HG03135 (cell line): ENCODE measurements around the gene ONECUT1.

Experiments
- ATAC-seq: cut with Tn5 transposase; IDR thresholded peaks from one replicate; pipeline ENCODE4 v1.9.1; 2021; ENCODE audit warnings: mild to moderate bottlenecking, moderate library complexity; ENCODE audit not compliant: unreplicated experiment

Gene ONECUT1

DNA sequence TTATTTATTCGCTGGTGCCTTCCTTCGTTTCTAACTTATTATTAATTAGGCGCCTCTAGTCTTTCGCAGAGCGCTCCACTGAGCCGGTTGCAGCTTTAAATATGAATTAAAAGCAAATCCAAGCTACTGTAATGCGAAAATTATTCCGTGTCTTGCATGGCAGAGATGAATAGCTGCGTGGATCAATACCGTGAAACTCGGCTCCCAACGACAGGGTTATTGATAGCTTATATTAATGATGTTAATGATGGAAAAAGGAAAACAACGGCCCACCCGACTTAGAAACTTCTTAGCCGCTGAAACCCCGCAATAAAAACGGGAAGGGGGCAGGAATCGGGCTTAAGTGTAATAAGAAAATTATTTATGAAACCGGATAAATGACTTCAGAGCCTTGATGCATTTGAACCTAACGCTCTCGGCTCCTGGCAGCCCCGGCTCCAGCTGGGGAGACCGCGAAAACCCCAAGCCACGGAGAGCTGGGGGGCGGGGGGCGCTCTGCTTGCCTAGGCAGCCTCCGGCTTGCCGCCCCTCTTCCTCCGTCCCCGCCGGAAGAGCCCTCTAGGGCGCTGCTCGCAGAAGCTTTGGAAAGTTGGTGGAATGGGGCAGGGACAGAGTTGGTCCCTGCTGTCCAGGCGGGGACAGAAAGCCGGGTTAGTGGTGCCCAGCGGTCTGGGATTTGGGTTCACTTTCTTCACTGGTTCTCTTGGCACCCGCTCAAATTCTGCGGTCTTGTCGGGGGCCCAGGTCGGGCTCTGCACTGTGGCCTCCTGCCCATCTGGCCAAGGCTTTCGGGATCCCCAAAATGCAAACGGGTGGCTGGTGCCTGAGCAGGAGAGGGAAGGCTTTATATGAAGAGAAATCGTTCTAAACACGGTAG lies 7.7 kb upstream of the ONECUT1 start:
- no peak for ATAC-seq

DNA sequence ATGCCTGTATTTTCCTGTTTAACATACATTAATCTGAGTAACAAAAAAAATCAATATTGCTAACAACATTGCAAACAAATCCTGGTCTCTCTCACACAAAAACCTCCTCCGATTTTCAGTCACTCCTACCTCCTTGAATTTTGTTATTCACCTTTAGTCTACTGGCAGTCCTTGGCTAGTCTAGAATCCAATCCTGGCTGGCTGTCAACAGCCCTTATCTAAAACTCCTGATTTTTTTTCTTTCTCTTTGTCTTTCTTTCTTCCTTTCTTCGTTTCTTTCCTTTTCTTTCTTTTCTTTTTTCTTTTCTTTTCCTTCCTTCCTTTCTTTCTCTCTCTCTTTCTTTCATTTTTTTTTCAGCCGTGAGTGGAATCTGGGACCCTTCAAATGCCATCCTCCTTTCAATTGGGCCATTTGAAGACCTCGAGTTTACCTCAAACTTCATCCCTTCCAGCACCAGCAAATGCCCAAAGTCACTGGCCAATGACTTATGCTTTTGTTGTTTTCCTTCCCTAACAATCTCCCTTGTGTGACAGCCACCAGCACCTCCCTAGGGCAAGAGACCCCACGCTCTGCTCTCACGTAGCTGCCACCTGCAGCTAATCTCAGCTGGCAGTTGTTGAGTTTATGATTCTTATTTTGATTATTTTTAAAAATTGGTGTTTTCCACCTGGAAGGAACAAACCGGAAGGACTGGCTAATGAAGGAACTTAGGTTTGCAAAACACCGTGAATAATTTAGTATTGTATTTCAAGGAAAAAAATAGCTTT lies 6.8 kb upstream of the ONECUT1 start:
- ATAC-seq, result no peak

DNA sequence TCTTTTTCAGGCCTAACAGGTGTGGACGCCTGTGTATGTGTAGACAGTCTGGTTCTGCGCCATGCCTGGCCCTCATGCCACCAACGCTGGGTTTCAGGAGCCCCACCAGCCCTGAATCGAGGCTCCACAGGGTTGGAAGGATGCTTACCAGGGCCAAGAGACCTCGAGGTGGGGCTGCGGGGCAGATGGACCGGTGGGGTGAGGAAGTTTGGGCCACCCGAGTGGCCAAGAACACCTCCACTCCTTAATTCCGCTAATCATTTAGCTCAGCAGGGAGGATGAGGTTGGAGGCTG lies 6.0 kb upstream of the ONECUT1 start:
- no peak for ATAC-seq

DNA sequence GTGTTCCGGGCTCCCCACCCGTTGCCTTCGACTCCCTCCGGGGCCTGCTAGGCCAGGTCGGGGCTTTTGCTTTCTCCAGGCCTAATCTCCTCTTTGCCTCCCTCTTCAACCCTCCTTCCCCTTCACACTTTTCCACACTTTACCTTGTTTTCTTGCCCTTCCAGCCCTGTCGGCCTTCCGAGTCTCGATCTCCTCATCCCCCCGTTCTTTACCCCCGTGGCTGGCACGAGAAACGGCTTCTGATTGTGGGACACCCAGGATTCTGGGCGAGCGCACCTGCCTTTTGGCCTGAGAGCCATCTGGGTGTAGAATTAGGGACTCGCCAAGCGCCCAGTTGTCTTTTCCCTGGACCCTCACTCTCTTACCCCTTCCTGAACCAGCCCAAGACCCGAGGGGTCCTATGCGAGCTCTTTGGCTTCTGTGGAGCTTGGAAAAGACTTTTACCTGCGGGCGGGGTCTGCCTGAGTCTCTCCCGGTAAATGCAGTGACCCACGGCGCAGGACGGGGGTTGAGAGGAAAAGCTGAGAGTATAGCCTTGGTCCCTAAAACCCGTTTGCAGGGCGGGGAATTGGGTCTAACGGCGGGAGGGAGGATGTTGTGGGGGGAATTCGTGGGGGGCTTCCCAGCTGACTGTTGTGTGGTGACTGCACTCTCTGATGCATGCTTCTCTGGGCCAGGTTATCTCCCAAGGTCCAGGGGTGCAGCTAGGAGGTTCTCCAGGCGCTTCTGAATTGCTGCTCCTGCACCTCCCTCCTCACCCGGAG lies 5.5 kb upstream of the ONECUT1 start:
- no peak for ATAC-seq

DNA sequence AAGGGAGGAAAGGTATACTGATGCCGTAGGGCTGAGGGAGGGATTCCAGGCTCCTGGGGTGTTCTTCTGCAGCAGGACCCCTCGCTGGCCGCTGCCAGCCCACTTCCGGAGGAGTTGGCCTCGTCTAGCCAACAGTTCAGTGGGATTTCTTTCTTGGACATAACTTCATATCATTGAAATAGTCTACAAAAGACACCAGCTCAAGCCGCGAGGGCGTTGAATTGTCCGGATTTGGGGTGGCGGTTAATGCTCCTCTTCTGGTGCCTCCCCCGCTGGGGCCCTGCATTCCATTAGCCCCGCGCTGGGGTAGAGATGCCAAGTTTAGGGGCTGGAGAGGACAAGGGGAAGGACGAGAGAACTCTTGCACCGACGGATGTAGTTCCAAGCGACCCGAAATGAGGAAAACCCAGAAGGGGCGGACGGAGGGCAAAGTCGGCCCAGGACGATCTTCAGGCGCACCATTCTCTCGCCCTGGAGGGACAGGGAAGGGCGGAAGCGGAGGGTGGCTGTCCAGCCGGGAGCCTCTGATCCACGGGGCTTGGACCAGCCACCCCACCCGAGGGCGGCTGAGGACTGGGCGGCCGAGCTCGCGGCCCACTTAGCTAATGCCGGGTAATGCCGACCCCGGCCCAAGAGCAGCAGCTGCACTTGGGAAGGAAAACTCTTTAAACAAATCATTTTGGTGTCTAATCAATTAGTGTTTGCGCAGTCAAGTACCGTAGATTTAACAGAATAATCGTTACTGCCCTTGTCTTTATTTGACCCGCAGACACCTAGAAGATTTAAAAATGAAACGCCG lies 4.7 kb upstream of the ONECUT1 start:
- no peak for ATAC-seq

DNA sequence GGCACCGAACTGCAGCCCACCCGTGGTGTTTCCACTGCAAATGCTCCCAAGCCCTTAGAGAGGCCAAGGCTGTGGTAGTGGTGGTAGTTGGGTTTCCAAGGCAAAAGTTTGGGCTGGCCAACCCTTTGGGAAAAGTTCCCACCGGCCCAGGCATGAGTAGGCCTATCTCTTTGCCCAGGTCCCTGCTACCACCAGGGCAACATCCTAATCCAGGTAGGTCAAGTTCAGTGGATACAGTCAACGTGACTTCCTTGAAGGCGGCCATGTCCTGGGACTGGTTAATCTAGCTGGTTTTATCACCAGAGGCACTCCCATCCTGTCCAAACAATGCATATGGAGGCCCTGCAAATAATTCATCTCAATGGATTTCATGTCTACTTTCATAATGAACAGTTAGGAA lies 1.6 kb upstream of the ONECUT1 start:
- ATAC-seq, result no peak

DNA sequence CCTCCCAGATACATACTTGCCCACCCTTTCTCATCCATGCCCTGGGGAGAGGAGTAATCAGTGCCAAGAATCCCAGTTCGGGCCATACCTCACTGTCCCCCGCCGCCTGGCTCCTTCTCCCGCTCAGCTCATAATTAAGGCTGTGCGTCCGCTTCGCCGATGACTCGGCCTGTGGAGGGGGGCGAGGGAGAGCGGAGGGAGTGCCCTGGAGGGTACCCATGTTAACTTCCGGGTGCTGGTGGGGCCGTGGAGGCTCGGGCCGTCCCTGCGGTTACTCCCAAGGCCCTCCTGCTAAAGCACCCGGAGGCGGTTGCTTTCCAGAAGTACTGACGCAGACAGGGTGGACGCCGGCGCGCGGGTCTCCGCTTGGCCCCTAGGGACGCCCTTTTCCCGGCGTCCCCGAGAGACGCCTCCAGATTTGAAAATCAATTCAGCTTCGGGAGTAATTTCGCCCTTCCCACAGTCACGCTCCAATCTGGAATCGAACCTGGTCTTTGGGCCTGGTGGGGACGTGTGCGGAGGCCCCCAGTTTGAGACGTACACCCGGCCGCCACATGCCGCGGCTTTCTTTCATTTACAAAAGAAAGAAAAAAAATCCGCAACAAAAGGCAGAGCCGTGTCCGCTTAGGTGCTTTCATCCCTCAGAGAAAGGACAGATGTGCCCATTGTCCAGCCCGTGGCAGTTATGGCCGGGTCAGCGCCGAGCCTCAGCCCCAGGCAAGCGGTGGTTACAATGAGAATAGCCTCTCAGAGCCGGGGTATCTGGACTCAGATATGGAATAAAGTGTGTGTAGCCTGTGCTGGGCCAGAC lies 1.0 kb upstream of the ONECUT1 start:
- no peak for ATAC-seq

DNA sequence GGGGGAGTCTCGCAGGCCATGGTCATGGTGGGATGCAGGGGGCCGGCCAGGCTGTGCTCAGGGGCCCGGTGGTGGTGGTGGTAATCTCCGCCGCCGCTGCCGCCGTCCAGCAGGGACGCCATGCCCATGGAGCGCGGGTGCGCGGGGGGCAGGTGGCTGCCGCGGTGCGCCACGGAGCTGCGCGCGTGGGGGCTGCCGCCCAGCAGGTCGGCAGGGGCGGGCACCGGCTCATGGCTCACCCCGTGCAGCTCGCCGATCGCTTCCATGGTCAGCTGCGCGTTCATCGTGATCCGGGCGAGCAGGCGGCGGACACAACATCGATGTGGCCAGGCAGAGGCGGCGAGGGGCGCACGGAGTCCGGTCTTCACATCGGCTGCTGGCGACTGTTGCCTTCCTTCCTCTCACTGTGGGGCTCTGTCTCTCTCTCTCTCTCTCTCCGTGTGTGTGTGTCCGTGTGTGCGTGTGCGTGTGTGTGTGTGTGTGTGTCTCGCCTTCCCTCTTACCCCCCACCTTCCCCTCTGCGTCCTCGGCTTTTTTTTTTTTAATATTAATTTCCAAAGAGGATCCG lies 451 bp downstream of the ONECUT1 start:
- ATAC-seq, result no peak

DNA sequence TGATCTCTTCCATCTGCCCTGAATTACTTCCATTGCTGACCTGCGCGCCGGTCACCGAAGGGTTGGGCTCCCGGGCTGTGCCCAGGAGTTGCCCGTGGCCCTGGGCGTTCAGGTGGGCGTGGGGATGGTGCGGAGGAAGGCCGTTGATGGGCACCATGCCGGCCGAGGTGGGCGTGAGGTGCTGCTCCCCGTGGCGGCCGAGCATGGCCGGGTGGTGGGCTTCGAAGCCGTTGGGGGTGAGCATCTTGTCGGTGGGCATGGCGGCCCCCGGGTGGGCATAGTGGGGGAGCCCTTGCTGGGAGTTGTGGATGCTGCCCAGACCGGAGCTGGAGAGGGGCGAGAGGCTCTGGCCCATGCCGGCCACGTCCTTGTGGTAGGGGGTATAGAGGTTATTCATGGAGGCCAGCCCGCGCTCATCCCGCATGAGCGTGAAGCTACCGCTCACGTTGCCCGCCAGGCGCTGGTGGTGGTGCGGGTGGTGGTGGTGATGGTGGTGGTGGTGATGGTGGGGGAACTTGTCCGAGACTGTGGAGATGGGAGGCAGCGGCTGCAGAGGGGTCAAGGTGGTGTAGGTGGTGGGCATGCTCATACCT lies 1.0 kb downstream of the ONECUT1 start:
- ATAC-seq, result no peak

DNA sequence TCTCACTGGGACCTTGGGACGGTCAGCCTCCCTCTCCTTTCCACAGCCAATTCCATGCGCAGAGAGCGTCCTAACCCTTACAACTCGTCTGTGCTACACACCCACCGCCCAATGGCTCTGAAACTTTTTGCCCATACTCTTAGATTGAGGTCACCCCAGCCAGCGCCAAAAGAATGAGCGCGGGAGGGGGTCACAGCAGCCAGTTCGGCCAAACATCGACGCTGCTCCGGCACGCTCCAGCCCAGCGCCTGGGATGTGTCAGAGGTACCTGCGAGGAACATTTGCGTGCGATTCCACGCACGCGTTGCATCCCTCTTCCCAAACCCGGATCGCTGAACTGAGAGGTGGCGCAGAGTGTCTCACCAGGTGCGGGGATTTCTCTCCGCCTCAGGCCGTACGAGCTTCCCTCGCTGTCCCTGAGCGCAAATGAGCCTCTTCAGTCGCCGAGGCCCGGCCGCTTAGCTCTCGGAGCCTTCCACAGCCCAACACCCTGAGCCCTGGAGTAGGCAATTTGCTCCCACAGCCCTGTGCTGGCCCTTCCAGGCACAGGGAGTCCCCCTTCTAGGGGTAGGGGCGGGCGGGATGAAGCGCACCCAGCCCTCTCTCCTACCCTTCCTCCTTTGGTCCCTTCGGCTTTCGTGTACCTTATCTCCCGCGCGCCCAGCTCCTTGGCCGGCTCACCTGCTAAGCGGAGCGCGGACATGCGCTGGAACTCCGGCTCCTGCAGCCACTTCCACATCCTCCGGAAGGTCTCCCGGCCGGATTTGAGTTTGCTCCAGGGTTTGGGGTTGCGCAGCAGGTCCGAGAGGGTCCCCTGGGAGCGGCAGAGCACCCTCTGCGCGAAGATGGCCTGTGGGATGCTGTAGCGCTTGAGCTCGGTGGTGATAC lies 1.8 kb downstream of the ONECUT1 start:
- no peak for ATAC-seq

DNA sequence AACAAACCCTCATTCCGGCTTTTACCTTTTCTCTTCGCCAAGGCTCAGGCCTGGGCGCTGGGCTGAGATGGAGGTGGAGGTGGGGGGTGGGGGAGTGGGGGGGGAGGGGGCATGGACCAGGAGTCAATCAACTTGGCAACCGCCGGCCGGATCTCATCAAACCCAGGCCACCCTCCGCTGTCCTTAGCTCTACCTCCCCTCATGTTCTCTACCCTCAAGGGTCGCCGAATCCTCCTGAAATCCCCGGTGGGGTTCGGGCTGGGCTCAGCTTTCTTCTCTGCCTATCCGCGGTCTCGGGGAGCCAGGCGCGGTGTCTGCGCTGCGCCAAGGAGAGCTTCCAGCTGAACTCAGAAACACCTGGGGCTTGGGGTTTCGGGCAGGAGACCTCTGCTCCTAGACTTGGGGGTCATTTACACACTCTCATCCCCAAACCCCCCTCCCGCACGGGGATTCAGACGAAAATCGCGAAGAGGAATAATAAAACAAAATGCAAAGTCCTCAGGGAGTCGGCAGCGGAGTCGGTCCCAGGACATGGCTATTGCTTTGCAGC lies 2.5 kb downstream of the ONECUT1 start:
- no peak for ATAC-seq

DNA sequence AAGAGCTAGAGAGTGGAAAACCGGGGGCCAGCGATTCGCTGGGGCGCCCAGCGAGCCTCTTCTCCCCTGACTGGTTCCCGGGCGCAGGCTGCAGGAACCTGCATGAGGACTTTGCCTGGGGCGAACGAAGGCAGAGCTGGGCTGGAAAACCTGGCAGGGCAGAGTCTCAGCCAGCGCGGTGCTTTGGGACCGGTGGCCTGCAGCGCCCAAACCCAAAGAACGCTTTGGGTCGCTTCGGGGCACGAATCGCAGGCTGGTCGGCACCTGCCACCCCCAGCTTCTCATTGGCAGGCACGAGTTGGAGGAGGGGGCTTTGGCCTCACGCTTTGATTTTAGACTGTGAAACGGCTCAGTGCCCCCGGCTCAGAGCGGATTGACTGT lies 3.0 kb downstream of the ONECUT1 start:
- no peak for ATAC-seq

DNA sequence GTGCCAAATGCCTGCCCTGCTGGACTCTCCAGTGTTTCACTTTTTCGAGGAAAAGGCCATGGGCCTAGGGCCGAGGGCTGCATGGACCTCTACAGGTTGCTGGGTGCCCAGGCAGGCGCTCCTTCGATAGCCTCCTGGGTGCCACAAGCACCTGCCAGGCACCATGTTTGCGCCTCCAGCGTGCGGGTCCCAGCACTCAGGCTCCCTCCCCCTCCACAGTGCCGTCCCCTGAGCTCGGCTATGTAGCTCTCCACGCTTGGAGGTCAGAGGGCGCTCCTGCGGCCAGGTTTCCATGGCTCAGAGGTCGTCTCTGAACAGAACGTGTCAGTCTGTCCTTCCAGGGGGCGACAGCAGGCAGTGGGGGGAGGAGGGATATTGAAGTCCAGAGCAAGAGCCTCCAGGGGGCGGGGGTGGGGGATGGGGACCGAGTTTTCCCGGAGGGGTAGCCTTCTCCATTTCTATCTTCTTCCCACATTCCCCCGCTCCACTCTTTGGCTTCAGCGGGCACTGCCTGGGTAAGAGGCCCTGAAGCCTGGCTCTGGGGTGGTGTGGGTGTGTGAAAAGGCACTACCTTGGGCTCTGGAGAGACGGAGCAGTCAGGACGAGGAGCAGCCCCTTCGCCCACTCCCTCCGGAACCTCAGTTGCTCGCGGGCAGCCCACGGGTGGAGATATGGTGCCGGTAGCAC lies 3.6 kb downstream of the ONECUT1 start:
- ATAC-seq, result no peak

DNA sequence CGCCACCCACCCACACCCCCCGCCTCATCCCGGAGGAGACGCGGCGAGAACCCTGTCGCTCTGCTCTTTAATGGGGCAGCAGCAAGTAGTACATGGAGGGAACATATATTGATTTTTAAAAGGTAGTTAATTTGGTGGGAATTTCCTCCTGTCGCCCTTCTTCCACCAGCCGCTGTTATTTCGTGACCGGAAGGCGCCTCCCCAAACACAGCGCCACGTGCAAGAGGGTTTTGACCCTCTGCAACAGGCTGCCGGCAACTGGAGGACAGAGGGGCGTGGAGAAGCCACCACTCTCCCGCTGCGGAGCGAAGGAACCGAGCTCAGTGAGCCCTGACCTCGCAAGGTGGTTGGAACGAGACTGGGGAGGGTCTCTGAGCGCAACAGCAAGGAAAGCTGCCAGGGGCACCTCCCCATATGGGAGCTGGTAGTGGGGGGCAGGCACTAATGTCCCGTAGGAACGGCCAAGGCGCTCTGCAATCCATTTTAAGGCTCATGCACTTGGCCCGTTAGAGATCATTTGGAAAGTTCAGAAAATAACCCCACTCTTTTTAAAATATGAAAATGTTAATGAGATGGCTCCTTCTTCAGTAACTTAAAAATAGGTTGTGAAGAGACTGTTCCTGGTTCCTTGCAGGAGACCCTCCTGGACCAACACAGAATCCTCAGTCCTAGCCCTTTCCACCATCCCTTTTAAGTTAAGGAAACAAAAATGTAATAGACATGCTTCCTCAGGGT lies 4.3 kb downstream of the ONECUT1 start:
- ATAC-seq, result no peak

DNA sequence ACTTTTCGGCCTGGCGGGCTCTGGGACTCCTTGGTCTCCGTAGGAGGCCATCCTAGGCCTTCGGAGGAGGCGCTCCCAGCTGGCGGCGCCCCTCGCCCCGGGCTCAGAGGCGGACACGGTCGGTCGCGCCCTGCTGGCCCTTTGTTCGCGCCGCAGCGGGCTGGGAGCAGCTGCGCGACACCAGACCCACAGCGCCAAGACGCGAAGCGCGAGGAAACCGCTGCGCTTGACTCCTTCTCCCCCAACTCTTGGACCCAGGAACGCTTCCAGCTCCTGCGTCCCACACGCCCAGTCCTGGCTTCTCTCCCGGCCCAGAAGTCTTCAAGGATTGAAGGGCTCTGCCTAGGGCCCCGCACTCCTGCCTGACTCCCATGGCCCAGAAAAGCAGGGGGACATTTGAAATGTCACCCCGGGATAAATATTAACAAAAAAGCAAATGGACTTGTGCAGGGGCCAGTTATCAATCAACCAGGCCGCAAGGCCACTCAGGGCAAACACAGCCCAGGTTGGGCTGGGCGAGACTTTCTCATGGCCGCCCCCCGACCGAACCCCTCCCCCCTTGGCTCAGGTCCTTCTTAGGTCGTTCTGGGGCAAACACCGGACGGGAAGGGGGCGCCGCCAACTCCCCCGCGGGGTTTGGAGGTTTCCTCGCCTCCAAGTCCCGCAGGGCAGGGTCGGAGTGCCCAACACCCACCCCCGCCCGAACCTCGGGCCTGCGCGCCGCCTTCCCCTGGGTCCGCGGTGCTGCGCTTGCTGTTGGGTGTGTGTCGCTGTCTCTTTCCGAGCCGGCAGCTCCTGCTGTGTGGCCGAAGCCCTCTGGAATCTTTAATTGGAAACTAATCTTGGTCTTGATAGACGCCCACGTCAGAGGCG lies 5.1 kb downstream of the ONECUT1 start:
- no peak for ATAC-seq
